ENCODE measurements around the gene KMO.
A peak's percentile ranks its signal among the peaks of the same experiment; 100 is the strongest.

KMO gene

DNA sequence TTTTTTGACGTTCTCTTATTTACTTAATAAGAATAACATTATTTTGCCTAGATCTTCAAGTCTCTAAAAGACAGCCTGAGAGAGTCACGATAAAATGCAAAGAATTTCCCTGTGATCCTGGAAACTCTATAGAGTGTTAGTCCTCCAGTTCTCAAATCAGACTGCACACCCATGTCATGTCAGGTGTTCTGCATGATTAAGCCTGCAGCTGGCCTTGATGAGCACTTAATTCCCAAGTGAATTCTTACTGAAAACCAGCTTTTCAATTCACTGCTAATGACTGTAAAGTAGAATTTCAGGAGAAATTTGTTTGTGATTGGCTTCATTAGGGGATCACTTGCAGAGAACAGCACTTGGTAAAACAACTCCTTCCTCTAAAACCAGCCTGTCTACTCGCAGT lies 66.1 kb downstream of the KMO start:
- DNase-seq = no peak

DNA sequence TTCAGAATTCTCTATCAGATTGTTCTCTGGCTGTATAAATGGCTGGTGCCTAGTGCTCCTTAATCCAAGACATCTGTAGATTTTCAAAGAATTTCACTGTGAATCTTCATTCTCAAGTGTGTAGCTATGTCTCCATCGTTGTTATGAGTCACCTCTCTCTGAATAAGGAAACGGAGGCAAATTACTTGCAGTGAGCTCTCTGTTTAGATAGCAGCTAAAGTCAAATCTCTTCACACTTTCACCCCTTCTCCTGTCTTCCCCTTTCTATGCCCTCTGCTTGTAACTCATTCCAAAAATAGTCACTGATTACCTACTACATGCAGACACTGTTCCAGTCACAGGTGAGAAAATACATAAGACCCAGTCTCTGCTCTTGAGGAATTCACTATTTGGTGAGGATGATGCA lies 68.3 kb downstream of the KMO start:
- DNase-seq = no peak

DNA sequence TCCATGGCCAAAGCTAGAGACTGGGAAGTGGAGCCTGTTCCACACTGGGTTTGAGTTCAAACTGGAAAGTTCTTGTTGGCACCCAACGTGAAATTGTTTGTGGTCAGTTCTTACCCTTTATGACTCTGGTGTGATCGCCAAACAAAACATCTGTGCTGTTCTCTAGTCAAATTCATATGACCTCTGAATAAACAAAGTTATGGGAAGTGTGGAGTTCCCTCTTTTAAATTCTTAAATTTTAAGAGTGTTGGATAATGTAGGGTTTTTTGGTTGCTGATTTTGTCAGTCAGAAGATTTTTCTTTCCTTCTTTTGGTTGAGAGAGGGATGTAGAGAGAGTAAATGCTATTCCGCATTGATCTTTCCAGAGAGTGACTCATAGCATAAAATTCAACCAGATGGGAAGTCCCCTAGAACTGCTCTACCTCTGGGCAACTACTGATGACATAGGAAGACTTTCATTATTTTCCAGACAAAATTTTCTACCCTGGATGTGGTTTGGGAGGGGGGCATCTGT lies 71.6 kb downstream of the KMO start:
- DNase-seq = no peak

DNA sequence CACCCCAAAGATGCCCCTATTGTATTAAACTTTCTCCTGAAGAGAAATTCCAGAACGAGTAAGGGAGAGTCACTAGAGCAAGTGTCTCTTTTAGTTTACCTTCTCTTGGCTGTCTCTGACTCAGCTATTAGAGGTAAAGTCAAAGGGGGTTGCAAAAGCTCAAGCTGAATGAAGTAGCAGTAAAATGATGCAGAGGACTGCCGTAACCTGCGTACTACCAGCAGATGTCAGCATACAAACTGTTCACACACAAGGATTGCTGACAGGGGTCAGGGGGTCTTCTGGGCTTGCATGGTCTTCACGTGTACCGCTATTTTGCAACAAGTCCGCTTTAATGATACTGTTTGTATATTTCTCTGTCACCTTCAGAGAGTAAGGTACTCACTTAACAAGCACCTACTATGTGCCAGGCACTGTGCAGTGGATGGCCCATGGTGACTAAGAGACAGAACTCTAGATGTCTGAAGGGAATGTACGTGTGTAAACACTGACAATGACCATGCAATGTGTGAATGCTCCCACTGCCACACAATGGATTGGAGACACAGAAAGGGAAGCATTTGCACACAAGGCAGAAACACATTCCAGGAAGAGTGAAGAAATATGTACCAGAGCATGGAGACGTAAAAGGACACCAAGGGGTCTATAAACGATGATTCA lies 73.1 kb downstream of the KMO start:
- DNase-seq = no peak

DNA sequence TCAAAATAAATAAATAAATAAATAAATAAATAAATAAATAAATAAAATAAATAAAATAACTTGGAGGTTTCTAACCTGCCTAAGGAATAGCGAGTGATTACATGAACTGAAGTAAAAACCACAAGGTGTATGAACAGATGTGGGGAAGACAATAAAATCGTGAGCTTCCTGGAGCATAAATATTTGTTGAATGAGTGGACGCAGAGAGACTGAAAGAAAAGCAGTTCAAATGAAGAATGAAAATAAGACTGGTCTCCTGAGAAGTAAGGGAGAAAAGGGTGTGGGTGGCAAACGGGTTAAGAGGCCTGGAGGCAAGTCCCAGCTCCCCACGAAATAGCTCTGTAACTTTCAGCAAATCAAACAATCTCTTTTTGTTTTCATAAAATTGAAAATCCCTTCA lies 74.4 kb downstream of the KMO start:
- no peak for DNase-seq

DNA sequence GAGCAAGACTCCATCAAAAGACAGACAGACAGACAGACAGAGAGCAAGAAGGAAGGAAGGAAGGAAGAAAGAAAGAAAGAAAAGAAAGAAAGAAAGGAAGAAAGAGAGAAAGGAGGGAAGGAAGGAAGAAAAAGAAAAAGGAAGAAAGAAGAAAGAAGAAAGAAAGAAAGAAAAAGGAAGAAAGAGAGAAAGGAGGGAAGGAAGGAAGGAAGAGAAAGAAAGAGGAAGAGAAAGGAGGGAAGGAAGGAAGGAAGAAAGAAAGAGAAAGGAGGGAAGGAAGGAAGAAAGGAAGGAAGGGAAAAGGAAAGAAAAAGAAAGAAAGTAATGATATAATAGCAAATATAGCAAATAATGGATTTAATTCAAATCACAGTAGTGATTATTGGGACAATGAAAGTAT lies 75.3 kb downstream of the KMO start:
- no peak for DNase-seq

DNA sequence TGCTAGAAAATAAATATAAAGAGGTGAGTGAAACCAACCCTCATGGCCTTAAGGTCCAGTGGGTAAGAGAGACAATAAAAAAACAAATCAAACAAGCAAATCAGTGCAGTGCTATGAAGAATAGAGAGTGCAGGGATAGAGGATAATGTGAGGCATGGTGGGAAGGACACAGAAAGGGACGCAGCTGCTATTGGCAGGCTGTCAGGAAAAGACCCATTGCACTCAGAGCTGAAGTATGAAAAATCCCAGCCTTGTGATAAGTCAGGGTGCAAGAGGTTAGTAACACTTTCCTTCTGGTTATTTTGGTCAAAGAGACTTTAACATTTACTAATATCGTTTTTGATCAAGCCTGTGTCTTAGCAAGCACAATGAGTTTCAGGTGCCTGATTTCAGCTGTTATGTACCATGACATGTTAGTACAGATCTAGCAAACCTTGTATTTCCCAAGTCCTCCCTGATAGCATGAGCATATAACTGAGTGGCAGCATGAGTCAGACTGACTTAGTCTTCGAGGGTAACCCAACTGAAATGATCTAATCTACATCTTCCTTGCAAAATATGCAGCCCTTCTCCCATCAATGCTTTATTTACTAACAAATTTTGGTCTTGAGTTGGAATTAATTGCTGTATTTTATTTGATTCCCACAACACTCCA lies 76.3 kb downstream of the KMO start:
- DNase-seq = no peak

DNA sequence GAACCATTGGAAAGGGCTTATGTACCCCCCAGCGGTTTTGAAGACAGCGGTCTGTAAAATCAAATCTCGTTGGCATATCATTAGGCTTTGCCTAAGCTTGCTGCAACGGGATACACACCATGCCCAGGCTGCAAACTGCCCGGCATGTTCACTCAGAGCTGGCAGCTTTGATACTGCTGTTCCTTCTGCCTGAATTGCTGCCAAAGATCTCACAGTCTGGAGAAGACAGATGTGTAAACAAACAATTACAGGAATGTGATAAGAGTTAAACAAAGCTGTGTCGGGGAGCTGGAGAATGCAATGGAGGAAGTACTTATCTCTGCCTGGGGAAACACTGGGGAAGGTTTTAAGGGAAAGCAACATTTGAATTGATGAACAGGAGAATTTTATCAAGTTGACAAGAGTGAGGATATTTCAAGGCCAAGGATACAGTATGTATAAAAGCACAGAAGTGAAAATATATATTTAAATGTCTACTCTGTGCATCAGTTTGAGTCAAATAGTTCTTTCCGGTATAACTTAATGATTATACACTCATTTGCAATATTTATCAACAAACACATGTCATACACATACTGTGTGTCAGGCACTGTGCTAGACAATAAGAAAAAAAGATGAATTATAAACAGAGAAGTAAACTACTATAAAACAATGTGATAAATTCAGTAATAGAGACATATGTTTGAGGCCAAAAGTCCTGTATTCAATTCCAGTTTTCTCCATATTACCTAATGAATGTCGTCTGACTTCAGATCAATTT lies 78.1 kb downstream of the KMO start:
- no peak for DNase-seq

DNA sequence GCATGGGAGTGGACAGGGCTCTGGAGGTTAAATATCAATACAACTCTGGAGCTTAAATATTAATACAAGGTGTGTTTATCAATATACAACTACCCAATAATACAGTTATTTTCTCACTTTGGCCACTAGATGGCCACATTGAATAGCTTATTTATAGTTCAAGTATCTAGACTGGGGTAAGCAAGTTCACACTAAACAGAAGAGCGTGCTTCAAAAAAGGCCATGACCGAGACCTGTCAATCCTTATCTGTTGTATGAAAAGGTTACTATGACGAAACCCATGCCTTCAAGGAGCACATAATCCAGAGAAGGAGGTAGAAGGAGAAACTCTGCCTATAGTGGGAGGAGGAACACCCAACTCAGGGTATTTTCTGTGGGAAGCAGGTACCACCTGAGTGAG lies 78.9 kb downstream of the KMO start:
- DNase-seq = no peak

DNA sequence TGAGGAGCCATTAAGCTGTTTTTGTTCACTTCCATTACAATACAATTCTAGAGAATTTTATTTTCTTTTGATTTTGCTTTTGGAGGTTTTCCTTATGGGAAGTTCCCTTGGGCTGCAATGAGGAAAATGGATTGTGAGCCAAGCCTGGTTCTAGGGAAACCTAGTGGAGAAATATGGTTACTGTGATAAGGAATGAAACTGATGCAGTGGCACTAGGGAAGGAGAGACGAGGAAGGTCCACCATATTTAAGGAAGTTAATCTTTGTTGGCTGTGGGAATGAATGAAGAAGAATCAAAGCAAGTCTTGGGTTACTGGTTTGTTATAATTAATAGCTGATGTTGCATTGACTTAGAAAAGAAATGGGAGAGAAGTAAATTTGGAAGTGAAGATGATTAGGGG lies 79.6 kb downstream of the KMO start:
- DNase-seq = no peak

DNA sequence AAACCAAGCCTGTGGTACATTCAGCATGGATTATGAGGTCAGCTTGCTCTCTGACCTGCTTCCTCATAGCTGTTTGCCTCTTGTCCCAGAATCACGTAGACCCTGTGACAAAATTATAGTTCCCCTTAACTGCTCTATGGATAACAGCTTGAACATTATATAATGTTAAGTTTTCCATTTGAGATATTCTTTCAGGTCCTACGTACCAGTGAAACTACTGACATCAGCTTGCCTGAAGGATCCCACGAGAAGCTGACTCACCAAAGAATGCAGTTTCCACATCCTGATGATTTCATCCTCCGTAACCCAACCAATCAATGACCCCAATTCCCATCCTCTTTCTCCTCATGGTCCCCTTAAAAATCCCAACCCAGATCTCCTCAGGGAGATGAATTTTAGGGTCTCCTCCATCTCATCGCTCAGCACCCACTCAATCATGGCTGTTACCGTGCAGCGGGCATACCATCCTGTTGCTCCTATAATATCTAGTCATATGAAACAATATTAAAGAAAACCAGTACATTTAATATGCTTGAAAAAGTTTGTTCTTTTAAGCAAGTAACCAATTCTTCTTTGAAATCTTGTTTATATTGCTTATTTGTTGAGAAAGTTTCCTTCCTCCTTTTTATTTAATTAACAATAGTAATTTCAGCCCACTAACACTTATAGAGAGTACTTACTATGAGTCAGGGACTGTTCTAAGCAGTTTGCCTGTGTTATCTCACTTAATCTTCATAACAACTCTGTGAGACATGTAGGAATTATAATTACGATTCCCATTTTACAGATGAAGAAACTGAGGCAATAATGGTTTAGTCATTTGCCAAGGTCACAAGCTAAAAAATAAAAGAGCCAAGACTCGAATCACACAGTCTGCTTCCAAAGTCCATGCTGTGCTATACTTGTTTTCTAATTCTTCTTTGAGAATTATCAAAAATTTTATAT lies 80.6 kb downstream of the KMO start:
- DNase-seq = no peak

DNA sequence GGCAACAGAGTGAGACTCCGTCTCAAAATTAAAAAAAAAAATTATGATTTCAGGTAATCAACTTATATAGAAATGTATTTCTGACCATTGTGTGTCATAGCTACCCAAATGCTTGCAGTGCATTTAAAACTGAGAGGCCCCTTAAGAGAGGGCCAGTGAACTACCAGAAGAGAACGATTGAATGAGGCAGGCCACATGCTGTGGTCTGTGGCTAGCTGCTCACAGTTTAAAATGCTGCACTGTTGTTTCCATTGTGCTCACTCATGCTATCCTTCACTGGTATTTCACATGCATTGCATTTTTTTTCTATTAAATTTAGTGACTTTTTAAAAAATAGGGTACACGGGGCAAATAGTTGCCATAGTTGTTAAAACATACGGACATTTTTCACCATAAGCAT lies 82.0 kb downstream of the KMO start:
- DNase-seq = no peak

DNA sequence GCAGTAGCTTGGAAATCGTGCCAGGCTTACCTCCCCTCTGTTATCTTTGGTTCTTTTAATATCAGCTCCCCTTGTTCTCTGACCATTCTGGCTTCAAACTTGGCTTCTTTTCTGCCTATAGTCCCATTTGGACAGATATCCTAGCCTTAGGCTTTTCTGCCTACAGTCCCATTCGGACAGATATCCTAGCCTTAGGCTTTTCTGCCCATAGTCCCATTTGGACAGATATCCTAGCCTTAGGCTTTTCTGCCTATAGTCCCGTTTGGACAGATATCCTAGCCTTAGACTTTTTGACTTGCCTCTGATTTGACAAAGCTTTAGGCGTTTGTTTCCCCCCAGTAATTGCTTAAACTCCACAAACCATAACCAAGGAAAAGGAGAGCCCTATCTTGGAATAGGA lies 82.4 kb downstream of the KMO start:
- DNase-seq = no peak

DNA sequence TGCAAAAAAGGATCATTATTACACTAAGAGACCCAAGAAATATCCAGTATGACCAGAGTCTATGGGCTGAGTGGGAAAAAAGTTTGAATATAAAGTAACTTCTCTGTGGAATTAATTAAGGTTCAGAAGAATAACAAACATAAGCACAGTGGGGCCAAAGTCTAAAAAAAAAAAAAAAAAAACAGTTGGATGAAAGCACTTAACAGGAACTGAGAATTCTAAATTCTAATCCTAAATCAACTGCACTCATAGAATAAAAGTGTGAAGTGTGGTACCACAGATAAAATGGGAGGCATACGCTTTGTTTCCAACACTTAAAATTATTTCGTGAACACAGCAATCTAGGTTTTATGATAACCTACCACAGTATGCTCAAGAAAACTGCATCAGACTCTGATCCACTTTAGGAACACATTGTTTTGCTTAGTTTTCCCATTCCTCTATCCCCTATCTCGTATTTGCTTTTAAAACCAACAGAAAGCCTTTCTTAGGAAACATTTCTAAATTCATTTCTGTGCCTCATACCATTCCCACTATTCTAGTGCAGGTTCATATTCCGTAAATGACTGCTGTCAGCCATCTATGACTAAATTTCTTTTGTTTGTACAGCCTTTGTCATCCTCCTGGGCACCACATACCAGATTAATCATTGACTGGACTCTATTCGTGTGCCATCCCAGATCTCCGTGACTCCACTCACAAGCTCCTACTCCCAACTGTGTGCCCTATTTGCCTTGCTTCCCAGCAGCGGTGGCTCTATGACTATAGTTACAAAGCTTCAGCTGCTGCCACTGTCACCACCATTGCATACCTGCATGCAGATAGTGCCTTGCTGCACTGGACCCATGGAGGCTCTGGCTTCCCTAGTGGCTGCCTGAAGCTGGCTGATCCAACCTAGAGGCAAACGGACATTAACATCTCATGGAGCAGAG lies 83.1 kb downstream of the KMO start:
- no peak for DNase-seq

DNA sequence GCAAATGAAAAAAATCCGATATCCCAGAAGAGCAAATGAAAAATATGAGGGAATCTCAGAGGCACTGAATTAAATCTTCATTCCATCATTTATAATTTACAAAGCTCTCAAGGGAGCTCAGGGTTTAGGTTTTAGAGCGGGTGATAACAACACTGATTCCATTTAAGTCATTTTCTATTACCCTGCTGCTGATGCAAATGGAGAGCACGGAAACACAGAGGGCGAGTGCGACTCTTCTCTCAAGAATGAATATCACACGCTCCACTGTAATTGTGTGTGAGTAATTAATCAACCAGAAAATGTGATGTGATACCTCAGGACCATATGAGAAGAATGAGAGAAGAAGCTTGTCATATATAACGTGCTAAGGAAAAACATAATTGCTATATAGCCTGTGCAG lies 85.2 kb downstream of the KMO start:
- no peak for DNase-seq

DNA sequence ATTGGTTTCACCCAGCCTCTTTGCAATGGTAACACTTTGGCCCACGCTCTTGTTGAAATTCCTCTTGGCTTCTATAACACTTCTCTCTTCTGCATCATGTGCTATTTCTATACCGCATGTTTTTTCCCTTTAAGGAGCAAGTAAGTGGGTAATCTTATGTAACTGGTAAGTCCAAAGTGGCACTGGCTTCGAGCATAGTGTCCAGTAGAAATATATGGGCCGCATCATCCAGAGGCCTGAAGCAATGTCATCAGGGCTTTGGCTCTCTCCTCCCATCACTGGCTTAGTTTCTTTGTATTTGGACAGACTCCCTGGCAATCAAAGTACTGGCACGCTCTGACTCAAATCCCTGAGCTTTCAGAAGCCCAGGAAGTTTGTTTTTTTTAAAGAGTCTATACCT lies 90.5 kb downstream of the KMO start:
- DNase-seq = no peak

DNA sequence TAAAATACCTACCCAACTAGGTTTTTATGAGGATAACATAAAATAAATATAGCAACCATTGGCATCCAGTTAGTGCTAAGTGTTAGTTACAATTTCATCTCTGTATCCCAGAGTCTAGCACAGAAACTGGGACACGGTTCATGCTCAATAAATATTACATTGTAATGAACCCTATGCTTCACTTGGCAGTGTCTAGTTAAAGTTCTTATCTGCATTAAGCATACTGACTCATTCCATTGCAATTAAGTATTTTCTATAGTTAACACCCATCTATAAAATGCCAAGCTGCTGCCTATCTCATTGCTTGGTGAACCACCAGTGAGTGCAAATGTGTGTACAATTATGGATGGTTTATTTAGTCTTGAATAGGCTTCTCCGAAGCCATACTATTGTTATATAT lies 92.8 kb downstream of the KMO start:
- DNase-seq = no peak

DNA sequence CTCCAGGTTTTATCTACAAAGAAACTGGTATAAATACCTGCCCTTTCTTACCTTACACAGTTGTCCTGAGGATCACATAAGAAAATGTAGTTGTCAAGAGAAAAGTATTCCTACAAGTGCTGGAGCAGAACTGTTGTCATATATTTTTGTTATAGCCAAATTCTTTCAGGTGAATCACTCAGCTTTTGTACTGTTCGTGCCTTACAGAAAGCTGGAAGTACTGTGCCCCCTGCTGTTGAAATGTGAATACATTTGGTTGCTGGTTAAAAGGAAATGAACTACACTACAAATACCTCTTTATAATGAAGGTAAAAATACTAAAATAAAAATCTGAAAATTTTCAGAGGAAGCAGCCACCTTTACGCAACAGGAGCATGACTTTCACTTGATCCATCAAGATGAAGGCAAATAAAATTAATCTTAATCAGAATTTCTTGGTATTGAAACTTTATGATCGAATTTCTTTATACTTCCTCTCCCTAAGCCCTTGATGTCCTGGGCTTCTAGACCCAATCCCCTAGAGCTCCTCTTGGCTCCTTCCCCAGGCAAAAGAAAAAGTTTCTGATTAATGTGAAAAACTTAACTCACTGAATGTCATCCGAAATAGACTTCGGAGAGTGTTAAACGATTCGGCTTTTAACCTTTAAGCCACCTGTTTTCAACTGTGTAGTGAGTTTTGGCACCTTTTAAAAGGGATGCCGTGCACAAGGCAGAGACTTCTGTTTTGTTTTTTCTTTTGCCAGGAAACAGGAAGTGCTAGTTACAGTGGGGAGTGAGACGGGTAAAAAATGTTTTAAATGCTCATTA lies 95.5 kb downstream of the KMO start:
- peak in 2 of 4 experiments; percentile 2 to 13 for DNase-seq

DNA sequence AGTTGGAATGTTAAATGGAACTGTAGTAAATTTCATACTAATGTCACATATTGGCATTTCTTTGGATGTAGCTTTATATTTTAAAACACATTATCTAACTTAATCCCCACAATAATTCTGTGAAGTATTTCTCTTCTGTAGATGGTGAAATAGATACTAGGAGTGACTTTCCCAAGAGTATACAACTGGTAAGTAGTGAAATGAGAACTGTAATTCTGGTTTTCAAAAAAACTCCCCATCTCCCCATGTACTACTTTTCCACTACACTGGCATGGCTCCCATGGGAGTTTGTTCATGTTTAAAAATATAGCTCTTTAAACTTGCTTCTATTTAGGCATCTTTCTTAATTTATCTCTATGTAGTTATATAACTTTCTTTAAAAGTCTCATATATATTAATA lies 97.8 kb downstream of the KMO start:
- DNase-seq = no peak

DNA sequence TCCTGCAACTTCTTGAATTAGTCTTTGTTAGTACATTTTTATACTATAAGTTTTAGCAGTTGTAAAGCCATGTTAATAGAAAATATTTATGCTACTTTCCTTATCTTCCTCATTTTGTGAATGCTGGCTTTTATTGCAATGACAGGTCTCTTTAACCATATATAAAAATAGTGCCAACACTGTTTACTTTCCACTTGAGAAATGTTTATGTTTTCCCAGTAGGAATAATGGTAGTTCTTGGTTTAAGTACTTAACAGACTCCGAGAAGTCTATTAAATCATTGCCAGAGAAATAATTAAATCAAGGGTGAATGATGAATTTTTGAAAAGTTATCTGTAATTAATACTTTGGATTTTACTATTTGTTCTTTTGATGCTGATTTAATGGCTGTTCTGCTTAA lies 98.3 kb downstream of the KMO start:
- DNase-seq = no peak

DNA sequence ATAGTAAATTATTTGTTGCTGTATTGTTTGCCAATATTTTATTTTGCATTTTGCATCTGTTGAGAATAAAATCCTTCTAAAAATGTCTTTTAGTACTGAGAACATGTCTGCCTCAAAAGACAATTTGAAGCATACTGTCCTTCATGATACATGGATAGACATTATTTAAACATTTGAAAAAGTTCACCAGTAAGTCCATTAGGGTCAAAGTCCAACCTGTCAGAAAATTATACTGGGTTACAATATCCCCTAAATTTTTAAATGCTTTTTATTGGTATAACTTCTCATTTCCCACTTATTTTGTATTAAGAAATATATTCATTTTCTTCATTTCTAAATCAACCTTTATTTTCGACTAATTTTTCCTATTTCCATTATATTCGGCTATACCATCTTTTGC lies 98.7 kb downstream of the KMO start:
- no peak for DNase-seq
